Common myeloid progenitor, CD34-positive (primary cell): ENCODE measurements around the gene OR6K3.
"Not testable (repeated sequence)": the region's sequence is repeated elsewhere in the genome, so short reads cannot be mapped to it uniquely, and the experiment has no call there.

Source experiments
- CTCF ChIA-PET: fragments of 350-600 bp; sonication (Branson Sonifier 250); formaldehyde crosslinking; loops from one replicate; lab custom pipeline; 2021; ENCODE audit warnings: antibody characterized with exemption; lab: Charles Lee
- POLR2A ChIA-PET: fragments of 350-600 bp; sonication (Branson Sonifier 250); formaldehyde crosslinking; loops from one replicate; lab custom pipeline; 2021; ENCODE audit warnings: antibody characterized with exemption; lab: Charles Lee
- DNase-seq, 3 donors: peaks; one replicate each; pipeline versions ENCODE4 v3.0.0 to v3.0.0-alpha.2; 2013
- H3K27ac ChIP-seq, 2 experiments: 1 replicate in 1 of 2; 2 replicates in 1 of 2; pipeline ENCODE4 v1.7.0; 2013; ENCODE audit warnings: inconsistent platforms in 2 of 2, low read length in 2 of 2, mild to moderate bottlenecking in 2 of 2, low read depth in 1 of 2, moderate library complexity in 1 of 2; ENCODE audit not compliant: severe bottlenecking in 2 of 2, insufficient read depth in 1 of 2, poor library complexity in 1 of 2
- H3K27me3 ChIP-seq, 5 experiments: replicated peaks in 2 of 5; 1 replicate in 3 of 5; 2 replicates in 2 of 5; pipeline versions ENCODE4 v1.6.1 to v1.7.0; 2013; ENCODE audit warnings: low read length in 4 of 5, mild to moderate bottlenecking in 2 of 5, moderate library complexity in 2 of 5, inconsistent platforms in 1 of 5; ENCODE audit not compliant: insufficient read depth in 5 of 5, control insufficient read depth in 4 of 5
- H3K36me3 ChIP-seq, 4 experiments: 1 replicate in 2 of 4; 2 replicates in 2 of 4; pipeline versions ENCODE4 v1.6.1 to v1.7.0; 2013; ENCODE audit warnings: low read length in 3 of 4, control low read depth in 1 of 4, mild to moderate bottlenecking in 1 of 4; ENCODE audit not compliant: control insufficient read depth in 4 of 4, insufficient read depth in 4 of 4
- H3K4me1 ChIP-seq, 4 experiments: 1 replicate in 3 of 4; 2 replicates in 1 of 4; pipeline versions ENCODE4 v1.6.1 to v1.7.1; 2013; ENCODE audit warnings: low read length in 3 of 4, mild to moderate bottlenecking in 3 of 4, control low read depth in 1 of 4, inconsistent platforms in 1 of 4, moderate library complexity in 1 of 4; ENCODE audit not compliant: control insufficient read depth in 4 of 4, insufficient read depth in 4 of 4; ENCODE audit errors: control extremely low read depth in 1 of 4
- H3K4me3 ChIP-seq, 7 experiments: 1 replicate in 4 of 7; 2 replicates in 3 of 7; pipeline versions ENCODE4 v1.5.1 to v1.7.0; 2013; ENCODE audit warnings: mild to moderate bottlenecking in 7 of 7, low read length in 6 of 7, moderate library complexity in 6 of 7, inconsistent platforms in 2 of 7, low read depth in 2 of 7, control low read depth in 1 of 7; ENCODE audit not compliant: insufficient read depth in 4 of 7, control insufficient read depth in 1 of 7; ENCODE audit errors: extremely low read depth in 1 of 7
- H3K9me3 ChIP-seq, 5 experiments: 1 replicate in 4 of 5; 2 replicates in 1 of 5; pipeline versions ENCODE4 v1.6.1 to v1.7.1; 2013; ENCODE audit warnings: low read length in 4 of 5, mild to moderate bottlenecking in 2 of 5, inconsistent platforms in 1 of 5, low read depth in 1 of 5, moderate library complexity in 1 of 5; ENCODE audit not compliant: control insufficient read depth in 4 of 5, insufficient read depth in 2 of 5; ENCODE audit errors: control extremely low read depth in 1 of 5
- WGBS: methylation state at CpG from one replicate; pipeline ENCODE4 v1.1.5; 2013; ENCODE audit not compliant: insufficient coverage; 5-methylcytosine and 5-hydroxymethylcytosine counted together

OR6K3 gene

DNA sequence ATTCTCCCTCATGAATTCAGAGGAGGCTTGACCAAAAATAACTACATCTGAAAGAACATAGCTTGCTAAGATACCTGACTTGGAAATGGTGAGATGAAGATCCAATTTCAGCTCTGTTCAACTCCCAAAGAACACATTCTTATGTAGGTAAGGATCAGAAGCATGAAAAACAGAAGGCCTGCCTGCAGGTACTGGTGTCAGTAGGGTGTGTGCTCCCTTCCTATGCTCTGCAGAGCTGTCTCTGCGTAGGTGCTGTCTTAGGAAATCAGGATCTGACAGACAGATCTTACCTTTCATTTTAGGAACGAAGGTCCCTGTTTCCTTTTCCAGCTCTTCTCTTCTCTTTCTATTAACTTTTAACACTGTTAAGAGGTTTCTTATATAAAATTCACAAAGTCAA is 14.4 kb downstream of the OR6K3 start:
- no peak for DNase-seq
- 75% methylated on average over 1 of the region's 2 CpGs for WGBS
- Histone ChIP-seq H3K4me1 (no peaks in the 10 kb centered on the region), H3K9me3 (no peaks in the 10 kb centered on the region), H3K27me3 (no peaks in the 10 kb centered on the region), H3K4me3 (no peak overlapping the region), H3K27ac (no peak overlapping the region), H3K36me3 (no peaks in the 10 kb centered on the region)
- ChIA-PET CTCF (no interaction called here), POLR2A (interaction anchor here (0.6 kb wide), 1 partner anchor 17 kb away, joined by 4 read pairs; no protein-coding TSS in a partner anchor)

DNA sequence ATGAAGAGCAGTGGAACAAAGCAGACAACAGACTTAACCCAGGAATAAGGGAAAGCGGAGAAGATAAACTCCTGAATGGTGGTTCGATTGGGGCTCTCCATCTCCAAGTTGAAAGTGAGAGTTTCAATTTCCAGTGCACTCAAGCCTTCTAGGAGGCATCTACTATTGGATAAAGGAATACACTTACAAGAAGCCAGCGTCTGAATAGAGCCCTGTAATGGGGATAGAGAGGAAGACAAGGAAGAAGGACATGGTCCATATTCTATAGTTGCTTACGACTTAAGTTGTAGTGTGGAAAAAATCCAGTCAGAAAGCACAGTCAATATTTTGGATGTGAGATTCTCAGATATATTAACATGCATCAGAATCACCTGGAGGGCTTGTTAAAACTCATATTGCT is 20.0 kb downstream of the OR6K3 start, which contains the start of gene OR6K2:
Gene OR6K2 (minus strand): TSS at position 101 of the 400 bp plus-strand sequence. CDS start 0 bp downstream, at position 101.
- no peaks in the 10 kb centered on the region for H3K36me3 ChIP-seq
- no peak for DNase-seq
- H3K4me3 ChIP-seq: no peak within 1 kb of the TSS
- no peak within 1 kb of the TSS for H3K27ac ChIP-seq
- ChIA-PET CTCF (no interaction called here), POLR2A (no interaction called here)
- H3K4me1 ChIP-seq: no peaks in the 10 kb centered on the region
- 81% methylated on average over 4 of the region's 4 CpGs for WGBS
- H3K27me3 ChIP-seq: no peaks in the 10 kb centered on the region
- H3K9me3 ChIP-seq: no peaks in the 10 kb centered on the region

DNA sequence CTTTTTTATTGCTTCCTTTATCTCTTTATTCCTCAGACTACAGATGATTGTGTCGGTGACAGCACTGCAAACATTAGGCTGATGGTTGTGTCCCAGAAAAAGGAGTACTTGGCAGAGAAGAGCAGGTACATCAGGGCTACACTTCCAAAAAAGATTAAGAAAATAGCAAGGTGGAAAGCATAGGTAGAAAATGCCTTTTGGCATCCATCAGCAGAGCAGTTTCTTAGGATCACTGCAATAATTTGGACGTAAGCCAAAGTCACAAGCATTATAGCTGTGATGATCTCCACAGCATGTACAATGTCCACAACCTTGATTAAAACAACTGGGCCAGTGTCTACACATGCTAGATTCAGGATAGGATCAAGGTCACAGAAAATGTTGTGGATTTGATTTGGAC is 25.9 kb downstream of the OR6K3 start:
- Histone ChIP-seq H3K27ac (no peak overlapping the region), H3K4me1 (no peaks in the 10 kb centered on the region), H3K4me3 (no peak overlapping the region), H3K36me3 (no peaks in the 10 kb centered on the region), H3K27me3 (no peaks in the 10 kb centered on the region), H3K9me3 (no peaks in the 10 kb centered on the region)
- WGBS: 100% methylated on average over 1 of the region's 2 CpGs
- POLR2A ChIA-PET: no interaction called here
- DNase-seq: no peak
- CTCF ChIA-PET: no interaction called here

DNA sequence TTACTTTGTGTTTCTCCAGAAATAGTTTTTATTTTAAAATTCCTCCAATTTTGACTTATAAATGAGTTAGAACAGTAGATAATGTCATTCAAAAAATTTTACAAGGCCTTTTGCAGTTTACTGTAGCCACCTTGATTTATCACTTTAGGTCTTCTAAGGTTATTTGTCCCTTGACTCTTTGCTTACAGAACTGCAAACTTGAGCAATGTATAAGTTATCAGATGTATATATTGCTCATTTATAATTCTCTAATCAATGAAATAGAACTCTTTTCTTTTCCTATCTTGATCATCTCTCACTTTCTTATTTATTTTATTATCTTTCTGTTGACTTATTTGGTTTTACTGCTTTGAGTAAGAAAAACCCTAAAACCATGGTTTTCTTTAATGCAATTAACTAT is 28.2 kb downstream of the OR6K3 start:
- no peak for DNase-seq
- CTCF ChIA-PET: no interaction called here
- no peak overlapping the region for H3K27ac ChIP-seq
- H3K4me3 ChIP-seq: no peak overlapping the region
- POLR2A ChIA-PET: interaction anchor here (0.6 kb wide), 1 partner anchor 82 kb away, joined by 3 read pairs; no protein-coding TSS in a partner anchor
- no peaks in the 10 kb centered on the region for H3K4me1 ChIP-seq
- H3K27me3 ChIP-seq: no peaks in the 10 kb centered on the region
- H3K9me3 ChIP-seq: no peaks in the 10 kb centered on the region
- H3K36me3 ChIP-seq: no peaks in the 10 kb centered on the region

DNA sequence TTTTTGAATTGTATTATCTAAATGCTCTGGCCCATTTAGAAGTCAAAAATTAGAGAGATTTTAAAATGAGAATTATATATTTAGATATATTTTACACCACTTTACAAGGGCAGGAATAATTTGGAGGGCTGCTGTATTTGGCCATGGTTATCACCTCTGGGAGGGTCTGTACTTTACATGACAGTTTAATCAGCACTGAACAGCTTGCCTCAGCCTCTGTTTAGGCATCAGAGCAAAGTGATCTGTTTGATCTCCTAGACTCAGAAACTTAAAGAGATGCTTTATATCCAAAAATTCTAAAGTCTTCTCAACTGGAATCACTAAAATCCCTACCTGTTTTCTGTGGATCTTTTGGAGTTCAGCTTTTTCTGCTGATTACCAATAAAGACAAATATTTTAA is 28.6 kb downstream of the OR6K3 start:
- no peaks in the 10 kb centered on the region for H3K4me1 ChIP-seq
- H3K9me3 ChIP-seq: no peaks in the 10 kb centered on the region
- no peak overlapping the region for H3K4me3 ChIP-seq
- POLR2A ChIA-PET: no interaction called here
- no peaks in the 10 kb centered on the region for H3K36me3 ChIP-seq
- peak; percentile 8 to 57 (median 28) for DNase-seq
- H3K27ac ChIP-seq: no peak overlapping the region
- CTCF ChIA-PET: no interaction called here
- no peaks in the 10 kb centered on the region for H3K27me3 ChIP-seq

DNA sequence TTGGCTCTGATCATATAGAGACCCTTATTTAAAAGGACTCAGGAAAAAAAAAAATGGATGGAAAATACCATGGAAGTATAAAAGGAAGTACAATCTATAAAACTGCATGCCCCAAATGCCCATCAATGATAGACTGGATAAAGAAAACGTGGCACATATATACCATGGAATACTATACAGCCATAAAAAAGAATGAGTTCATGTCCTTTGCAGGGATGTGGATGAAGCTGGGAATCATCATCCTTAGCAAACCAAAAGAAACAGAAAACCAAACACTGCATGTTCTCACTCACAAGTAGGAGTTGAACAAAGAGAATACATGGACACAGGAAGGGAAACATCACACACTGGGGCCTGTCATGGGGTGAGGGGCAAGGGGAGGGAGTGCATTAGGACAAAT is 29.4 kb downstream of the OR6K3 start:
- H3K4me3 ChIP-seq, H3K9me3 ChIP-seq, DNase-seq, H3K27me3 ChIP-seq, CTCF ChIA-PET, H3K36me3 ChIP-seq, H3K4me1 ChIP-seq, POLR2A ChIA-PET, H3K27ac ChIP-seq: not testable (repeated sequence)
- WGBS: no CpG with 5 or more reads among the region's 1 CpG

DNA sequence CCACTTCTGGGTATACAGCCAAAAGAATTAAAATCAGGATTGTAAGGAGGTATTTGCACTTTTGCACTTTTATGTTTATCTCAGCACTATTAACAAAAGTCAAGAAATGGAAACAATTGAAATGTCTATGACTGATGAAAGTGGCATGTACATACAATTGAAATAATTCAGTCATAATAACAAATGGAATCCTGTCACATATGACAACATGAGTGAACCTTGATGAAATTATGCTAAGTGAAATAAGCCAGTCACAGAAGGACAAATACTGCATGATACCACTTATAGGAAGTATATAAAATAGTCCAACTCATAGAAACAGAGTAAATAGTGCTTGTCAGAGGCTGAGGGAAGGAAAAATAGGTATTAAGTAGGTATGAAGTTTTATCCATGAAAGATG is 30.6 kb downstream of the OR6K3 start:
- H3K9me3 ChIP-seq: no peaks in the 10 kb centered on the region
- POLR2A ChIA-PET: no interaction called here
- peaks cover 0 to 4% (median 1%) of the 10 kb centered on the region in 4 experiments for H3K4me1 ChIP-seq
- CTCF ChIA-PET: no interaction called here
- no peak overlapping the region for H3K27ac ChIP-seq
- H3K27me3 ChIP-seq: no peaks in the 10 kb centered on the region
- DNase-seq: no peak
- H3K36me3 ChIP-seq: no peaks in the 10 kb centered on the region
- no peak overlapping the region for H3K4me3 ChIP-seq
